K562 (cell line): ENCODE measurements around the gene PIK3C2A. TPM values are rescaled to one million over a fixed set of nuclear protein-coding genes. Genes with fewer than 3 reads are reported as not detected.
A peak's percentile ranks its signal among the peaks of the same experiment; 100 is the strongest.

Source experiments
- CTCFL ChIP-seq: IDR thresholded peaks from 2 replicates; pipeline ENCODE4 v1.6.1; 2011; ENCODE audit warnings: borderline replicate concordance, low read depth, mild to moderate bottlenecking, moderate library complexity, low read length; ENCODE audit not compliant: insufficient read depth, poor library complexity, severe bottlenecking
- ELF1 ChIP-seq: fragments of 200-800 bp; sonication (Bioruptor generic); IDR thresholded peaks from 2 replicates; pipeline ENCODE4 v1.6.1; 2016; ENCODE audit warnings: missing genetic modification characterization, missing compliant biosample characterization
- FOXP1 ChIP-seq: sonication (generic); formaldehyde crosslinking; IDR thresholded peaks from 2 replicates; pipeline ENCODE4 v1.8.0; 2022; ENCODE audit warnings: mild to moderate bottlenecking, missing genetic modification reagents
- GTF2B ChIP-seq: IDR thresholded peaks from 2 replicates; pipeline ENCODE4 v1.6.1; 2011; ENCODE audit not compliant: insufficient read length; ENCODE audit errors: extremely low read depth
- GTF2F1 ChIP-seq: IDR thresholded peaks from 2 replicates; pipeline ENCODE4 v1.6.1; 2011; ENCODE audit warnings: low read depth, low read length, improper control_type of control experiment
- KHSRP ChIP-seq: fragments of 450-650 bp; IDR thresholded peaks from 2 replicates; pipeline ENCODE4 v1.6.1; 2017
- MEIS2 ChIP-seq: fragments of 450-650 bp; IDR thresholded peaks from 2 replicates; pipeline ENCODE4 v1.6.1; 2014; ENCODE audit warnings: mild to moderate bottlenecking; ENCODE audit not compliant: partially characterized antibody
- MXD1 ChIP-seq: fragments of 250-450 bp; sonication (Bioruptor Pico); IDR thresholded peaks from 2 replicates; pipeline ENCODE4 v1.8.0; 2021; ENCODE audit warnings: borderline replicate concordance, mild to moderate bottlenecking, moderate library complexity; ENCODE audit not compliant: poor library complexity, severe bottlenecking
- NEUROD1 ChIP-seq: fragments of 150-350 bp; IDR thresholded peaks from 2 replicates; pipeline ENCODE4 v1.6.1; 2014; ENCODE audit warnings: borderline replicate concordance, low read length, low read depth; ENCODE audit not compliant: partially characterized antibody
- NFATC3 ChIP-seq: fragments of 450-650 bp; IDR thresholded peaks from 2 replicates; pipeline ENCODE4 v1.6.1; 2017; ENCODE audit warnings: mild to moderate bottlenecking
- OTX1 ChIP-seq: fragments of 450-650 bp; formaldehyde crosslinking; IDR thresholded peaks from 2 replicates; pipeline ENCODE4 v1.4.0; 2022; ENCODE audit warnings: mild to moderate bottlenecking
- PKNOX1 ChIP-seq: fragments of 450-650 bp; IDR thresholded peaks from 2 replicates; pipeline ENCODE4 v1.6.1; 2016
- RREB1 ChIP-seq: fragments of 250-450 bp; sonication (Bioruptor Pico); IDR thresholded peaks from 2 replicates; pipeline ENCODE4 v1.4.0; 2020
- WHSC1 ChIP-seq: IDR thresholded peaks from one replicate; pipeline ENCODE4 v1.6.1; 2012; ENCODE audit warnings: low read length, control low read depth, inconsistent platforms
- ZFX ChIP-seq: sonication (generic); formaldehyde crosslinking; IDR thresholded peaks from 2 replicates; pipeline ENCODE4 v1.8.0; 2022; ENCODE audit warnings: mild to moderate bottlenecking, missing genetic modification reagents, moderate library complexity
- ZNF184 ChIP-seq: sonication (generic); formaldehyde crosslinking; IDR thresholded peaks from 2 replicates; pipeline ENCODE4 v1.5.0; 2020; ENCODE audit warnings: missing genetic modification reagents
- ZNF239 ChIP-seq: fragments of 250-450 bp; sonication (Bioruptor Pico); IDR thresholded peaks from 2 replicates; pipeline ENCODE4 v1.4.0; 2020; ENCODE audit warnings: mild to moderate bottlenecking
- polyA plus RNA-seq, 8 experiments: library from polyadenylated mRNA; depleted of rRNA in 4 of 8; stranded (reverse) in 5 of 8; unstranded in 3 of 8; fragments of >200 nt; fragmentation: Nextera tagmentation in 2 of 8; fragmentation: Illumina TruSeq in 1 of 8; extraction: Ambion mirVana in 2 of 8; extraction: Trizol in 1 of 8; gene quantifications; 2 replicates each; pipeline versions ENCODE4 v1.2.1 to v1.2.3, GENCODE V29; 2011 to 2014; ENCODE audit warnings: inconsistent platforms in 1 of 8, missing spikeins in 1 of 8
- total RNA-seq, 7 experiments: library from RNA; depleted of rRNA in 6 of 7; stranded (reverse); fragments of >200 nt in 6 of 7; fragmentation: Illumina TruSeq in 2 of 7; extraction: Trizol in 2 of 7; gene quantifications; 2 replicates each; pipeline versions ENCODE4 v1.2.1 to v1.2.3, GENCODE V29; 2011 to 2021; ENCODE audit warnings: low replicate concordance in 1 of 7

The PIK3C2A gene
- total and polyA plus RNA-seq, 9 of the 15 experiments (the other 6 are each of a cell fraction or from before 2014, with no cell fraction given) = 3.1 to 25.2 (median 15.6) TPM

- peak; percentile 68 for TF ChIP-seq NEUROD1
- no peak for TF ChIP-seq WHSC1
- TF ChIP-seq CTCFL = no peak
- peak; percentile 93 for TF ChIP-seq MEIS2
- TF ChIP-seq OTX1 (CRISPR knock-in tag) = peak; percentile 86
- peak; percentile 94 for TF ChIP-seq KHSRP
- TF ChIP-seq GTF2F1 = no peak
- no peak for TF ChIP-seq ZFX (CRISPR knock-in tag)
- TF ChIP-seq MXD1 = no peak
- no peak for TF ChIP-seq RREB1 (CRISPR knock-in tag)
- peak; percentile 75 for TF ChIP-seq PKNOX1
- TF ChIP-seq ZNF184 = no peak
- no peak for TF ChIP-seq GTF2B
- TF ChIP-seq ELF1 = no peak
- TF ChIP-seq NFATC3 = no peak; the same call in 1 of the 2 replicates
- no peak for TF ChIP-seq FOXP1
- peak; percentile 46; the same call in 1 of the 2 replicates for TF ChIP-seq ZNF239 (CRISPR knock-in tag)
Observed at GRCh38 chr11:17186932-17187692, 20.7 kb downstream of the PIK3C2A start (continued).
